A549 (cell line): ENCODE measurements around the gene SLC1A2. TPM values are rescaled to one million over a fixed set of nuclear protein-coding genes. Genes with fewer than 3 reads are reported as not detected.
A peak's percentile ranks its signal among the peaks of the same experiment; 100 is the strongest.
"Not testable (repeated sequence)": the region's sequence is repeated elsewhere in the genome, so short reads cannot be mapped to it uniquely, and the experiment has no call there.

Experiments used
- ATAC-seq, 2 experiments: fragments of 200-7000 bp in 1 of 2; fragments of >200 bp in 1 of 2; cut with Nextera tagmentation in 1 of 2; cut with Tn5 transposase in 1 of 2; 3 replicates each; pipeline versions ENCODE4 v1.8.0 to v1.9.1; 2018 to 2020; ENCODE audit warnings: mild to moderate bottlenecking in 1 of 2, moderate library complexity in 1 of 2
- CTCF ChIA-PET: fragments of 300-600 bp; sonication (Branson Sonifier 250); formaldehyde crosslinking; extraction: SDS; loops from one replicate; lab custom pipeline; 2021; ENCODE audit warnings: antibody characterized with exemption, inconsistent platforms; lab: Yijun Ruan, JAX
- POLR2A ChIA-PET: fragments of 350-600 bp; formaldehyde crosslinking; extraction: SDS; loops from one replicate; lab custom pipeline; 2021; ENCODE audit warnings: antibody characterized with exemption, inconsistent platforms; lab: Yijun Ruan, JAX
- DNase-seq, 2 experiments: peaks; one replicate each; pipeline versions ENCODE4 v3.0.0 to v3.0.0-alpha.2; 2011 to 2016; ENCODE audit warnings: low read depth in 1 of 2, low spot score in 1 of 2
- FAIRE-seq: peaks from 2 replicates; lab custom pipeline; 2011; peaks lifted over from hg19 to GRCh38; lab: Jason Lieb, UNC
- H3K27ac ChIP-seq, 2 experiments: fragments of >200 bp; sonication (Bioruptor Twin); formaldehyde crosslinking; 3 replicates each; pipeline ENCODE4 v1.5.1; 2016 to 2017
- H3K4me1 ChIP-seq: fragments of >200 bp; sonication (Bioruptor Twin); formaldehyde crosslinking; 3 replicates; pipeline ENCODE4 v1.6.1; 2016
- H3K4me2 ChIP-seq: fragments of >200 bp; sonication (Bioruptor Twin); formaldehyde crosslinking; 3 replicates; pipeline ENCODE4 v1.6.1; 2016
- H3K4me3 ChIP-seq: fragments of >200 bp; sonication (Bioruptor Twin); formaldehyde crosslinking; 3 replicates; pipeline ENCODE4 v1.5.1; 2016
- H3K9me3 ChIP-seq: fragments of >200 bp; sonication (Bioruptor Twin); formaldehyde crosslinking; 3 replicates; pipeline ENCODE4 v1.6.1; 2016
- CBX8 ChIP-seq: fragments of 200-600 bp; sonication (generic); IDR thresholded peaks from 2 replicates; pipeline ENCODE4 v1.6.1; 2016
- CHD2 ChIP-seq: fragments of 150-350 bp; IDR thresholded peaks from 2 replicates; pipeline ENCODE4 v1.6.1; 2014; ENCODE audit warnings: low read length; ENCODE audit not compliant: partially characterized antibody
- CHD4 ChIP-seq: fragments of 200-600 bp; sonication (generic); IDR thresholded peaks from 2 replicates; pipeline ENCODE4 v1.6.1; 2016; ENCODE audit warnings: antibody characterized with exemption, mild to moderate bottlenecking, borderline replicate concordance
- EHF ChIP-seq: fragments of 250-450 bp; sonication (Bioruptor Pico); IDR thresholded peaks from 2 replicates; pipeline ENCODE4 v1.5.0; 2020; ENCODE audit warnings: mild to moderate bottlenecking
- ESRRA ChIP-seq: fragments of 150-350 bp; IDR thresholded peaks from 2 replicates; pipeline ENCODE4 v1.6.1; 2014; ENCODE audit warnings: mild to moderate bottlenecking, low read length, borderline replicate concordance
- FOSB ChIP-seq: fragments of 250-450 bp; sonication (Bioruptor Pico); IDR thresholded peaks from 2 replicates; pipeline ENCODE4 v1.5.0; 2020; ENCODE audit warnings: mild to moderate bottlenecking, moderate library complexity
- FOXS1 ChIP-seq: fragments of 250-450 bp; sonication (Bioruptor Pico); IDR thresholded peaks from 2 replicates; pipeline ENCODE4 v1.5.0; 2020; ENCODE audit warnings: mild to moderate bottlenecking, moderate library complexity
- HEYL ChIP-seq: fragments of 250-450 bp; sonication (Bioruptor Pico); IDR thresholded peaks from 2 replicates; pipeline ENCODE4 v1.8.0; 2021; ENCODE audit warnings: mild to moderate bottlenecking, moderate library complexity
- HOXA7 ChIP-seq: fragments of 250-450 bp; sonication (Bioruptor Pico); IDR thresholded peaks from 2 replicates; pipeline ENCODE4 v1.5.0; 2020; ENCODE audit warnings: mild to moderate bottlenecking, moderate library complexity
- HOXB13 ChIP-seq: fragments of 250-450 bp; sonication (Bioruptor Pico); IDR thresholded peaks from 2 replicates; pipeline ENCODE4 v1.5.0; 2020; ENCODE audit warnings: low read depth, mild to moderate bottlenecking, moderate library complexity
- MAZ ChIP-seq: fragments of 150-350 bp; IDR thresholded peaks from 2 replicates; pipeline ENCODE4 v1.6.1; 2014; ENCODE audit warnings: antibody characterized with exemption, low read depth, low read length, borderline replicate concordance
- MYC ChIP-seq: IDR thresholded peaks from 2 replicates; pipeline ENCODE4 v1.6.1; 2012; ENCODE audit warnings: mild to moderate bottlenecking, inconsistent platforms, low read length, improper control_type of control experiment, borderline replicate concordance
- NPAS2 ChIP-seq: fragments of 250-450 bp; sonication (Bioruptor Pico); IDR thresholded peaks from 2 replicates; pipeline ENCODE4 v1.8.0; 2022; ENCODE audit warnings: mild to moderate bottlenecking, moderate library complexity, borderline replicate concordance
- RAD21 ChIP-seq, 2 experiments: fragments of >200 bp in 1 of 2; sonication (Bioruptor Twin) in 1 of 2; formaldehyde crosslinking in 1 of 2; IDR thresholded peaks in 1 of 2; conservative IDR thresholded peaks in 1 of 2; 2 replicates in 1 of 2; 3 replicates in 1 of 2; pipeline ENCODE4 v1.6.1; 2012 to 2018; ENCODE audit warnings: inconsistent platforms in 1 of 2
- RARB ChIP-seq: fragments of 250-450 bp; sonication (Bioruptor Pico); IDR thresholded peaks from 2 replicates; pipeline ENCODE4 v1.8.0; 2021; ENCODE audit warnings: mild to moderate bottlenecking, moderate library complexity
- RCOR1 ChIP-seq: fragments of 150-350 bp; IDR thresholded peaks from 2 replicates; pipeline ENCODE4 v1.6.1; 2014; ENCODE audit warnings: antibody characterized with exemption, low read length, low read depth
- SREBF2 ChIP-seq: fragments of 450-650 bp; IDR thresholded peaks from 2 replicates; pipeline ENCODE4 v1.6.1; 2014; ENCODE audit warnings: mild to moderate bottlenecking, moderate library complexity
- TFCP2L1 ChIP-seq: fragments of 250-450 bp; sonication (Bioruptor Pico); IDR thresholded peaks from 2 replicates; pipeline ENCODE4 v1.5.0; 2021; ENCODE audit warnings: mild to moderate bottlenecking
- ZC3H11A ChIP-seq: fragments of 450-650 bp; IDR thresholded peaks from 2 replicates; pipeline ENCODE4 v1.6.1; 2014; ENCODE audit warnings: antibody characterized with exemption, mild to moderate bottlenecking
- ZFP36 ChIP-seq: fragments of 450-650 bp; IDR thresholded peaks from 2 replicates; pipeline ENCODE4 v1.6.1; 2014; ENCODE audit warnings: borderline replicate concordance; ENCODE audit not compliant: partially characterized antibody
- ZNF302 ChIP-seq: fragments of 250-450 bp; sonication (Bioruptor Pico); IDR thresholded peaks from 2 replicates; pipeline ENCODE4 v1.9.0; 2021; ENCODE audit warnings: inconsistent platforms, mild to moderate bottlenecking, moderate library complexity
- WGBS: methylation state at CpG from one replicate; pipeline ENCODE4 v1.1.6; 2017; ENCODE audit errors: missing lambda C conversion rate; 5-methylcytosine and 5-hydroxymethylcytosine counted together
- polyA plus RNA-seq, 4 experiments: library from polyadenylated mRNA; depleted of rRNA in 3 of 4; stranded (reverse); fragments of >200 nt; fragmentation: RNase III in 1 of 4; extraction: RNeasy Plus Mini Kit Qiagen cat#74134 plus additional on column Dnase treatment in 1 of 4; gene quantifications; 2 replicates in 3 of 4; 3 replicates in 1 of 4; pipeline ENCODE4 v1.2.3, GENCODE V29; 2011 to 2017
- TF ChIP-seq, protein P1 (sequence below): IDR thresholded peaks from 2 replicates; pipeline ENCODE4 v1.6.1; 2012
- TF ChIP-seq, protein P2 (sequence below): fragments of 250-450 bp; sonication (Bioruptor Pico); IDR thresholded peaks from 2 replicates; pipeline ENCODE4 v1.5.0; 2021; ENCODE audit warnings: mild to moderate bottlenecking, moderate library complexity, borderline replicate concordance
- TF ChIP-seq, protein P3 (sequence below): IDR thresholded peaks from 2 replicates; pipeline ENCODE4 v1.6.1; 2012; ENCODE audit warnings: low read depth, borderline replicate concordance

SLC1A2 gene
- polyA plus RNA-seq, 2 of the 4 experiments (the other 2 are of a cell fraction), result 0.01 to 0.14 TPM

DNA sequence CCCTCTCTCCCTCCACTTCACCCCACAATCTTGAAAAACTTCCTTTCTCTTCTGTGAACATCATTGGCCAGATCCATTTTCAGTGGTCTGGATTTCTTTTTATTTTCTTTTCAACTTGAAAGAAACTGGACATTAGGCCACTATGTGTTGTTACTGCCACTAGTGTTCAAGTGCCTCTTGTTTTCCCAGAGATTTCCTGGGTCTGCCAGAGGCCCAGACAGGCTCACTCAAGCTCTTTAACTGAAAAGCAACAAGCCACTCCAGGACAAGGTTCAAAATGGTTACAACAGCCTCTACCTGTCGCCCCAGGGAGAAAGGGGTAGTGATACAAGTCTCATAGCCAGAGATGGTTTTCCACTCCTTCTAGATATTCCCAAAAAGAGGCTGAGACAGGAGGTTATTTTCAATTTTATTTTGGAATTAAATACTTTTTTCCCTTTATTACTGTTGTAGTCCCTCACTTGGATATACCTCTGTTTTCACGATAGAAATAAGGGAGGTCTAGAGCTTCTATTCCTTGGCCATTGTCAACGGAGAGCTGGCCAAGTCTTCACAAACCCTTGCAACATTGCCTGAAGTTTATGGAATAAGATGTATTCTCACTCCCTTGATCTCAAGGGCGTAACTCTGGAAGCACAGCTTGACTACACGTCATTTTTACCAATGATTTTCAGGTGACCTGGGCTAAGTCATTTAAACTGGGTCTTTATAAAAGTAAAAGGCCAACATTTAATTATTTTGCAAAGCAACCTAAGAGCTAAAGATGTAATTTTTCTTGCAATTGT is 188.1 kb downstream of the SLC1A2 start:
- ChIA-PET CTCF (no interaction called here), POLR2A (no interaction called here)
- Histone ChIP-seq H3K4me1 (peaks cover 9% of the 10 kb centered on the region; the same call in 2 of the 3 replicates), H3K4me3 (no peak overlapping the region), H3K9me3 (0 out of 3 replicates have a peak, but pooled peaks cover 3% of the 10 kb centered on the region), H3K27ac (no peak overlapping the region), H3K4me2 (no peak overlapping the region)
- ATAC-seq (no peak), FAIRE-seq (no peak), DNase-seq (no peak)
- WGBS, result 94% methylated on average over 5 of the region's 5 CpGs
- TF ChIP-seq ZNF302 (CRISPR knock-in tag), result no peak
- no peak for TF ChIP-seq SREBF2
- TF ChIP-seq RCOR1, result no peak
- no peak for TF ChIP-seq CHD2
- TF ChIP-seq, protein P1, sequence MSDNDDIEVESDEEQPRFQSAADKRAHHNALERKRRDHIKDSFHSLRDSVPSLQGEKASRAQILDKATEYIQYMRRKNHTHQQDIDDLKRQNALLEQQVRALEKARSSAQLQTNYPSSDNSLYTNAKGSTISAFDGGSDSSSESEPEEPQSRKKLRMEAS, result no peak
- TF ChIP-seq MYC, result no peak
- TF ChIP-seq CBX8, result no peak
- TF ChIP-seq TFCP2L1, result no peak
- TF ChIP-seq FOXS1 (CRISPR knock-in tag), result no peak
- no peak for TF ChIP-seq MAZ
- no peak for TF ChIP-seq HOXA7
- no peak for TF ChIP-seq ESRRA

DNA sequence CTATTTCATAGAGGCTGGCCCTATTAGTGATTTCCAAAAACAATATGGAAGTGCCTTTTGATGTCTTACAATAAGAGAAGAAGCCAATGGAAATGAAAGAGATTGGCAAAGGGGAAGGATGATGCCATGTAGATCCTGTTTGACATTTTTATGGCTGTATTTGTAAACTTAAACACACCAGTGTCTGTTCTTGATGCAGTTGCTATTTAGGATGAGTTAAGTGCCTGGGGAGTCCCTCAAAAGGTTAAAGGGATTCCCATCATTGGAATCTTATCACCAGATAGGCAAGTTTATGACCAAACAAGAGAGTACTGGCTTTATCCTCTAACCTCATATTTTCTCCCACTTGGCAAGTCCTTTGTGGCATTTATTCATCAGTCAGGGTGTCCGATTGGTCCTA is 189.0 kb downstream of the SLC1A2 start:
- CTCF ChIA-PET, result interaction anchor here (0.6 kb wide), 1 partner anchor 11 kb away, joined by 3 read pairs; no protein-coding TSS in a partner anchor
- H3K9me3 ChIP-seq, result 0 out of 3 replicates have a peak, but pooled peaks cover 3% of the 10 kb centered on the region
- H3K4me2 ChIP-seq, result no peak overlapping the region
- no peak overlapping the region for H3K4me3 ChIP-seq
- FAIRE-seq (no peak), DNase-seq (no peak), ATAC-seq (no peak)
- WGBS, result 88% methylated on average over 1 of the region's 1 CpG
- TF ChIP-seq HEYL (CRISPR knock-in tag) (no peak), ZC3H11A (no peak)
- H3K27ac ChIP-seq, result no peak overlapping the region
- H3K4me1 ChIP-seq, result 0 out of 3 replicates have a peak, but pooled peaks cover under 1% of the 10 kb centered on the region
- POLR2A ChIA-PET, result no interaction called here

DNA sequence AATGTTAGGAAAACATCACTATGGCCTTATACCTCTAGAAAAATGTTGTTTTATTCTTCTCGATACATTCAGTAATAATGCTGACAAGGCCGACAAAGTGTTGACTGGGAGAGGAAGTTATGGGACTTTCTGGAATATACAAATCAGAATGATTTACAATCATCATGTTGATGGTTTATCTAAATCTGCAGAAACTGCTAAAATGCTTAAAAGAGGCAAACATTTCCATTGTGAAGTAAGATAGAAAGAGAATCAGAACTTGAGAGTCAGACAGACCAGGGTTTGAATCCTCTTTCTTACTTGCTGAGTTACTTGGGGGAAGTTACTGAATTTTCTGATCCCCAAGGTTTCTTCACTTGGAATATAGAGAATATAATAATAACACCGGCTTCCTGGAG is 191.0 kb downstream of the SLC1A2 start:
- no peak overlapping the region for H3K4me2 ChIP-seq
- TF ChIP-seq NPAS2, result no peak
- TF ChIP-seq HOXB13, result no peak
- no peak for TF ChIP-seq FOSB
- TF ChIP-seq EHF (CRISPR knock-in tag), result no peak
- TF ChIP-seq, all 56 proteins: peak for 0
- H3K4me1 ChIP-seq, result no peaks in the 10 kb centered on the region
- CTCF ChIA-PET, result interaction anchor here (1.5 kb wide), 1 partner anchor 10 kb away, joined by 3 read pairs; no protein-coding TSS in a partner anchor
- no peak overlapping the region for H3K4me3 ChIP-seq
- WGBS, result 90% methylated on average over 3 of the region's 3 CpGs
- POLR2A ChIA-PET, result no interaction called here
- FAIRE-seq (peak; percentile 32), DNase-seq (no peak), ATAC-seq (no peak)
- H3K27ac ChIP-seq, result no peak overlapping the region; a peak in 1 of 6 replicates
- H3K9me3 ChIP-seq, result no peaks in the 10 kb centered on the region

DNA sequence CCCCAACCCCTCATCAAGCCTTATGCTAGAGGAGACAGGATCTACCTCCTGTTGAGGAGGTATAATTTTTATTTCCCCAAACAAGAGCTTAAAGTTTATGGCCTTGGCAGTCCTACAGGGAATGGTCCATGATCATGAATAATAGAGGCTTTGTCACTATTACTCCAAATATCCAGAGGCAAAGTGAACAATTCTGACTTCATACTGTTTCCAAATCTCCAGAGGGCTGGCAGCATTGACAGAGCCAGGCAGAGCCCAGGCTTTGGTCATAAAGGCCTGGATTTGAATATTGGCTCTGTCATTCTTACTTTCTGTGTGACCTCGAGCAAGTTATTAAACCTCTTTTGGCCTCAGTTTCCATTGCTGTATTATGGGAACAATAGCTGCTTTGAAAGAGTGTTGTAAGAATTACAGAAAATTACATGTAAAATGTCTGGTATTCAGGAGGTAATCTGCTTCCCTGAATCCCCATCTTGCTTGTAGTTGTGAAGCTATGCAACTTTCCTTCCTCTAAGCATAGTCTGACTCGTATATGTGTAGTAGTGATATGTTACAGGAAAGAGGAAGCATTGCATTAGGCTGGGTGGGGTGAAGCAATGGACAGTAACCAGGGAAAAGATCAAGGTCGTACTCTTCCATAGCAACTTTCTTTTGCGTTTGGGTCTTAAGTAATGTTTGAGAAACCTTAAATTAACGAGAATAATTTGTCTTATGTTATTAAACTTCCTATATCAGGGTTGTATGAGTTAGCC is 191.6 kb downstream of the SLC1A2 start:
- H3K4me1 ChIP-seq, result no peaks in the 10 kb centered on the region
- POLR2A ChIA-PET, result no interaction called here
- ATAC-seq, result no peak
- no peak overlapping the region for H3K4me3 ChIP-seq
- H3K9me3 ChIP-seq, result no peaks in the 10 kb centered on the region
- TF ChIP-seq CHD4 (no peak), RARB (CRISPR knock-in tag) (no peak), ZFP36 (no peak), RAD21 (conservative IDR thresholded peaks at IDR 0.05 in 1 of 2, IDR thresholded peaks at IDR 0.05 in 1 of 2) (no peak), ZC3H11A (no peak)
- TF ChIP-seq, protein P2, sequence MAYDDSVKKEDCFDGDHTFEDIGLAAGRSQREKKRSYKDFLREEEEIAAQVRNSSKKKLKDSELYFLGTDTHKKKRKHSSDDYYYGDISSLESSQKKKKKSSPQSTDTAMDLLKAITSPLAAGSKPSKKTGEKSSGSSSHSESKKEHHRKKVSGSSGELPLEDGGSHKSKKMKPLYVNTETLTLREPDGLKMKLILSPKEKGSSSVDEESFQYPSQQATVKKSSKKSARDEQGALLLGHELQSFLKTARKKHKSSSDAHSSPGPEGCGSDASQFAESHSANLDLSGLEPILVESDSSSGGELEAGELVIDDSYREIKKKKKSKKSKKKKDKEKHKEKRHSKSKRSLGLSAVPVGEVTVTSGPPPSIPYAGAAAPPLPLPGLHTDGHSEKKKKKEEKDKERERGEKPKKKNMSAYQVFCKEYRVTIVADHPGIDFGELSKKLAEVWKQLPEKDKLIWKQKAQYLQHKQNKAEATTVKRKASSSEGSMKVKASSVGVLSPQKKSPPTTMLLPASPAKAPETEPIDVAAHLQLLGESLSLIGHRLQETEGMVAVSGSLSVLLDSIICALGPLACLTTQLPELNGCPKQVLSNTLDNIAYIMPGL (CRISPR knock-in tag), result no peak
- TF ChIP-seq, protein P3, sequence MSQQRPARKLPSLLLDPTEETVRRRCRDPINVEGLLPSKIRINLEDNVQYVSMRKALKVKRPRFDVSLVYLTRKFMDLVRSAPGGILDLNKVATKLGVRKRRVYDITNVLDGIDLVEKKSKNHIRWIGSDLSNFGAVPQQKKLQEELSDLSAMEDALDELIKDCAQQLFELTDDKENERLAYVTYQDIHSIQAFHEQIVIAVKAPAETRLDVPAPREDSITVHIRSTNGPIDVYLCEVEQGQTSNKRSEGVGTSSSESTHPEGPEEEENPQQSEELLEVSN, result no peak
- TF ChIP-seq, all 56 proteins: peak for 0
- no peak for DNase-seq
- no peak overlapping the region for H3K4me2 ChIP-seq
- WGBS, result 86% methylated on average over 5 of the region's 5 CpGs
- FAIRE-seq, result no peak
- H3K27ac ChIP-seq, result peak overlapping the region in 1 of 2 experiments; percentile 21; a peak in 1 of 6 replicates
- CTCF ChIA-PET, result no interaction called here

DNA sequence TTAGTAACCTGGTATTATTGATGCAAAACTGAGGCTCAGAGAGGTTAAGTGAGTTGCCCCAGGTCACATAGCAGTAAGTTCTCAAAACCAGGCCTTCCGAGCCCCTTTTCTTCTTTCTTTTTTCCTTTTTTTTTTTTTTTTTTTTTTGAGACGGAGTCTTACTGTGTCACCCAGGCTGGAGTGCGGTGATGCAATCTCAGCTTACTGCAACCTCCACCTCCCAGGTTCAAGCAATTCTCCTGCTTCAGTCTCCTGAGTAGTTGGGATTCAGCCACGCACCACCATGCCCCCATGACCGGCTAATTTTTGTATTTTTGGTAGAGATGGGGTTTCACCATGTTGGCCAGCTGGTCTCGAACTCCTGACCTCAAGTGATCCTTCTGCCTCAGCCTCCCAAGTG is 192.6 kb downstream of the SLC1A2 start:
- not testable (repeated sequence) for FAIRE-seq, H3K4me1 ChIP-seq

More for the DNA sequence above, 192.6 kb downstream of the SLC1A2 start:
- H3K9me3 ChIP-seq, H3K4me3 ChIP-seq, DNase-seq, POLR2A ChIA-PET, ATAC-seq, H3K4me2 ChIP-seq, H3K27ac ChIP-seq: not testable (repeated sequence)
- CTCF ChIA-PET, result interaction anchor here (1.1 kb wide), 1 partner anchor 11 kb away, joined by 3 read pairs; no protein-coding TSS in a partner anchor
- 91% methylated on average over 4 of the region's 6 CpGs for WGBS
